Nephron (organoid): ENCODE measurements around the gene TLR5.

Experiments
- H3K27ac Mint-ChIP-seq, 3 experiments: 2 replicates each; pipeline ENCODE4 v1.8.0; 2020; ENCODE audit warnings: mixed read lengths in 3 of 3, mild to moderate bottlenecking in 2 of 3, moderate library complexity in 1 of 3
- H3K27me3 Mint-ChIP-seq: 2 replicates; pipeline ENCODE4 v1.8.0; 2021; ENCODE audit warnings: low read depth, mild to moderate bottlenecking, moderate library complexity, mixed read lengths
- H3K36me3 Mint-ChIP-seq: 2 replicates; pipeline ENCODE4 v1.8.0; 2020; ENCODE audit warnings: low read depth, mixed read lengths
- H3K4me1 Mint-ChIP-seq: 2 replicates; pipeline ENCODE4 v1.8.0; 2020; ENCODE audit warnings: mixed read lengths
- H3K4me3 Mint-ChIP-seq, 3 experiments: 2 replicates each; pipeline ENCODE4 v1.8.0; 2020; ENCODE audit warnings: mild to moderate bottlenecking in 3 of 3, mixed read lengths in 3 of 3, moderate library complexity in 2 of 3
- H3K9me3 Mint-ChIP-seq: 2 replicates; pipeline ENCODE4 v1.8.0; 2020; ENCODE audit warnings: mixed read lengths
- CTCF ChIP-seq, 3 experiments: fragments of 200-600 bp; sonication (generic); IDR thresholded peaks; one replicate each; pipeline ENCODE4 v1.5.0; 2021; ENCODE audit warnings: antibody characterized with exemption in 3 of 3; ENCODE audit not compliant: unreplicated experiment in 3 of 3

TLR5 gene

GRCh38 chr1:223087291-223088255, 55.5 kb downstream of the TLR5 start:
- Mint-ChIP-seq H3K27ac (peak overlapping the region; percentile 19 to 92 (median 80)), H3K9me3 (no peaks in the 10 kb centered on the region), H3K36me3 (no peaks in the 10 kb centered on the region), H3K4me3 (peak overlapping the region in 1 of 3 experiments; percentile 17), H3K27me3 (peaks cover 17% of the 10 kb centered on the region), H3K4me1 (peaks cover 46% of the 10 kb centered on the region)
- TF ChIP-seq CTCF (IDR thresholded peaks at IDR 0.05; ENCODE audit: unreplicated experiment in 3 of 3) = no peak

GRCh38 chr1:223084464-223084866, 58.6 kb downstream of the TLR5 start:
- H3K4me1 Mint-ChIP-seq = peaks cover 42% of the 10 kb centered on the region
- no peaks in the 10 kb centered on the region for H3K36me3 Mint-ChIP-seq
- H3K27ac Mint-ChIP-seq = peak overlapping the region in 2 of 3 experiments; percentile 4 to 12
- no peak for TF ChIP-seq CTCF (IDR thresholded peaks at IDR 0.05; ENCODE audit: unreplicated experiment in 3 of 3)
- no peak overlapping the region for H3K4me3 Mint-ChIP-seq
- H3K27me3 Mint-ChIP-seq = peaks cover 16% of the 10 kb centered on the region
- H3K9me3 Mint-ChIP-seq = no peaks in the 10 kb centered on the region

- no peak for TF ChIP-seq CTCF (IDR thresholded peaks at IDR 0.05; ENCODE audit: unreplicated experiment in 3 of 3)
- Mint-ChIP-seq H3K27ac (no peak overlapping the region), H3K36me3 (no peaks in the 10 kb centered on the region), H3K27me3 (peaks cover 18% of the 10 kb centered on the region), H3K4me1 (peaks cover 40% of the 10 kb centered on the region), H3K4me3 (no peak overlapping the region), H3K9me3 (no peaks in the 10 kb centered on the region)
Measured at GRCh38 chr1:223083831-223084230, 59.2 kb downstream of the TLR5 start.

- peaks cover 18% of the 10 kb centered on the region for H3K27me3 Mint-ChIP-seq
- H3K4me3 Mint-ChIP-seq = no peak overlapping the region
- peaks cover 31% of the 10 kb centered on the region for H3K4me1 Mint-ChIP-seq
- no peaks in the 10 kb centered on the region for H3K9me3 Mint-ChIP-seq
- no peaks in the 10 kb centered on the region for H3K36me3 Mint-ChIP-seq
- no peak for TF ChIP-seq CTCF (IDR thresholded peaks at IDR 0.05; ENCODE audit: unreplicated experiment in 3 of 3)
- peak overlapping the region in 1 of 3 experiments; percentile 52 for H3K27ac Mint-ChIP-seq
Measured at GRCh38 chr1:223082914-223083313, 60.1 kb downstream of the TLR5 start.

GRCh38 chr1:223081181-223081994, 61.7 kb downstream of the TLR5 start:
- no peaks in the 10 kb centered on the region for H3K36me3 Mint-ChIP-seq
- H3K27ac Mint-ChIP-seq = peak overlapping the region; percentile 49 to 80 (median 78)
- peaks cover 27% of the 10 kb centered on the region for H3K27me3 Mint-ChIP-seq
- peak; percentile 95 to 99 (median 97) for TF ChIP-seq CTCF (IDR thresholded peaks at IDR 0.05; ENCODE audit: unreplicated experiment in 3 of 3)
- H3K4me3 Mint-ChIP-seq = peak overlapping the region; percentile 55 to 61 (median 55)
- H3K4me1 Mint-ChIP-seq = peaks cover 24% of the 10 kb centered on the region
- H3K9me3 Mint-ChIP-seq = no peaks in the 10 kb centered on the region
